Measurements from ENCODE around the gene COL25A1. TPM values are rescaled to one million over a fixed set of nuclear protein-coding genes. Genes with fewer than 3 reads are reported as not detected.
A peak's percentile ranks its signal among the peaks of the same experiment; 100 is the strongest.

Gene COL25A1
- total RNA-seq, 1 donor from 2014 or later: 5.6 TPM

GRCh38 chr4:109185951-109186350 lies 116.5 kb downstream of the COL25A1 start:
- Histone ChIP-seq H3K36me3 (no peaks in the 10 kb centered on the region), H3K4me3 (no peak overlapping the region), H3K27ac (no peak overlapping the region), H3K27me3 (no peaks in the 10 kb centered on the region), H3K9me3 (no peaks in the 10 kb centered on the region), H3K4me1 (no peaks in the 10 kb centered on the region)
- TF ChIP-seq, protein P1, sequence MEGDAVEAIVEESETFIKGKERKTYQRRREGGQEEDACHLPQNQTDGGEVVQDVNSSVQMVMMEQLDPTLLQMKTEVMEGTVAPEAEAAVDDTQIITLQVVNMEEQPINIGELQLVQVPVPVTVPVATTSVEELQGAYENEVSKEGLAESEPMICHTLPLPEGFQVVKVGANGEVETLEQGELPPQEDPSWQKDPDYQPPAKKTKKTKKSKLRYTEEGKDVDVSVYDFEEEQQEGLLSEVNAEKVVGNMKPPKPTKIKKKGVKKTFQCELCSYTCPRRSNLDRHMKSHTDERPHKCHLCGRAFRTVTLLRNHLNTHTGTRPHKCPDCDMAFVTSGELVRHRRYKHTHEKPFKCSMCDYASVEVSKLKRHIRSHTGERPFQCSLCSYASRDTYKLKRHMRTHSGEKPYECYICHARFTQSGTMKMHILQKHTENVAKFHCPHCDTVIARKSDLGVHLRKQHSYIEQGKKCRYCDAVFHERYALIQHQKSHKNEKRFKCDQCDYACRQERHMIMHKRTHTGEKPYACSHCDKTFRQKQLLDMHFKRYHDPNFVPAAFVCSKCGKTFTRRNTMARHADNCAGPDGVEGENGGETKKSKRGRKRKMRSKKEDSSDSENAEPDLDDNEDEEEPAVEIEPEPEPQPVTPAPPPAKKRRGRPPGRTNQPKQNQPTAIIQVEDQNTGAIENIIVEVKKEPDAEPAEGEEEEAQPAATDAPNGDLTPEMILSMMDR (IDR thresholded peaks at IDR 0.05): no peak
- intact Hi-C loops (cut with DNase I): no loop called here
- DNase-seq (ENCODE audit: low spot score in 2 of 2): no peak

GRCh38 chr4:109185548-109185947 lies 116.9 kb downstream of the COL25A1 start:
- TF ChIP-seq, protein P1 (IDR thresholded peaks at IDR 0.05): no peak
- intact Hi-C loops (cut with DNase I): no loop called here
- Histone ChIP-seq H3K4me1 (no peaks in the 10 kb centered on the region), H3K27me3 (no peaks in the 10 kb centered on the region), H3K36me3 (no peaks in the 10 kb centered on the region), H3K27ac (peak overlapping the region in 1 of 2 donors; percentile 79), H3K9me3 (no peaks in the 10 kb centered on the region), H3K4me3 (no peak overlapping the region)
- no peak for DNase-seq (ENCODE audit: low spot score in 2 of 2)

DNA sequence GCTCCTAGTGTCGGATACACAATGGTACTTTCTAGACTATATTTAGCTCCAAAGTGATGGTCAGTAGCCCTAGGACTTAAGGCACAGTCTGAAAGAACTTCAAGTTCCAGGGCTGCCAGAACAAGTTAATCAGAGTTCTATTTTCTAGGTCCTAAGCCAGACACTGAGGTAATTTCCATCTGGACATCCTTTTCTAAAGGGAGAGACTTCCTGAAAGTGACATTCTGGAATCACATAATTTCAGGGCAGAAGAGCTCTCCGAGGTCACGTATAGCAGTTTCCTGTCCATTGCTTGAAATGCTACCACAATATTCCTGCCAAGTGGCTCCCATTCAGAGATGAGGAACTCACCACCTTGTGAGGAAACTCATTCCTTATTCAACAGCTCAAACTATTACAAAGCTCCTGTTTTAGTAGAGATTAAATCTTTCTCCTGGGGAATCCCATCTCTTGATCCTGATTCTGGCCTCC lies 117.9 kb downstream of the COL25A1 start:
- Histone ChIP-seq H3K4me3 (no peak overlapping the region), H3K27me3 (no peaks in the 10 kb centered on the region), H3K36me3 (no peaks in the 10 kb centered on the region), H3K4me1 (no peaks in the 10 kb centered on the region), H3K27ac (peak overlapping the region; percentile 59 to 79), H3K9me3 (no peaks in the 10 kb centered on the region)
- TF ChIP-seq, protein P1 (IDR thresholded peaks at IDR 0.05): no peak
- intact Hi-C loops (cut with DNase I): no loop called here
- DNase-seq (ENCODE audit: low spot score in 2 of 2): no peak

GRCh38 chr4:109183931-109184490 lies 118.4 kb downstream of the COL25A1 start:
- intact Hi-C loops (cut with DNase I): no loop called here
- TF ChIP-seq, protein P1 (IDR thresholded peaks at IDR 0.05): no peak
- no peaks in the 10 kb centered on the region for H3K27me3 ChIP-seq
- DNase-seq (ENCODE audit: low spot score in 2 of 2): no peak
- no peaks in the 10 kb centered on the region for H3K9me3 ChIP-seq
- H3K4me1 ChIP-seq: no peaks in the 10 kb centered on the region
- H3K4me3 ChIP-seq: no peak overlapping the region
- no peaks in the 10 kb centered on the region for H3K36me3 ChIP-seq
- H3K27ac ChIP-seq: peak overlapping the region; percentile 59 to 79

DNA sequence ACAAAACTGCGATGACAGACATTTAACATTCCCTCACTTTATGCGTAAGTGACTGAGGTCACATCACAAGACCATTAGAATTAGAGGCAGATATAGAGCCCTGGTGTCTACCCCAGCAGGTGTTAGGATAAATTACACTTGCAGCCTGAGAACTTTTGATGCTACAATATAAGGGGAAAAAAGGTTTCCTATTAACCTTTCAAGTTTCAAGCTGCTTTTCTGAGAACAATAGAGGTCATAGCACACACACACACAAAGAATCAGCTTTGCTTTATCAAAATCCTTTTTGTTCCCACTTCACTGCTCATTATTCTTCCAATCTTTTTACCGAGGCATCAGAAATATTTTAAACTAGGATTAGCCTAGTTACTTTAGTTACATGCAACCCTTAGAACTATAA lies 119.8 kb downstream of the COL25A1 start:
- H3K36me3 ChIP-seq: no peaks in the 10 kb centered on the region
- H3K9me3 ChIP-seq: no peaks in the 10 kb centered on the region
- intact Hi-C loops (cut with DNase I): no loop called here
- no peaks in the 10 kb centered on the region for H3K4me1 ChIP-seq
- no peaks in the 10 kb centered on the region for H3K27me3 ChIP-seq
- no peak overlapping the region for H3K27ac ChIP-seq
- DNase-seq (ENCODE audit: low spot score in 2 of 2): no peak
- H3K4me3 ChIP-seq: no peak overlapping the region
- TF ChIP-seq, protein P1 (IDR thresholded peaks at IDR 0.05): no peak

GRCh38 chr4:109179061-109179460 lies 123.4 kb downstream of the COL25A1 start:
- Histone ChIP-seq H3K9me3 (no peaks in the 10 kb centered on the region), H3K27me3 (no peaks in the 10 kb centered on the region), H3K4me3 (no peak overlapping the region), H3K4me1 (no peaks in the 10 kb centered on the region), H3K36me3 (no peaks in the 10 kb centered on the region), H3K27ac (no peak overlapping the region)
- intact Hi-C loops (cut with DNase I): no loop called here
- DNase-seq (ENCODE audit: low spot score in 2 of 2): no peak
- TF ChIP-seq, protein P1 (IDR thresholded peaks at IDR 0.05): no peak

Measured in ascending aorta (tissue), 2 donors.